ENCODE results near the gene RAP1B.
A peak's percentile ranks its signal among the peaks of the same experiment; 100 is the strongest.
"Not testable (repeated sequence)": the region's sequence is repeated elsewhere in the genome, so short reads cannot be mapped to it uniquely, and the experiment has no call there.

RAP1B gene

GRCh38 chr12:68637439-68637838 is 26.7 kb downstream of the RAP1B start:
- DNase-seq: not testable (repeated sequence)

GRCh38 chr12:68638171-68638570 is 27.5 kb downstream of the RAP1B start:
- DNase-seq: no peak

- DNase-seq: no peak
These were observed 28.2 kb downstream of the RAP1B start for GRCh38 chr12:68638721-68639395.

- DNase-seq: no peak
These were observed 28.7 kb downstream of the RAP1B start for GRCh38 chr12:68639396-68639767.

GRCh38 chr12:68641138-68641537 is 30.4 kb downstream of the RAP1B start:
- DNase-seq: no peak

GRCh38 chr12:68646484-68646883 is 35.8 kb downstream of the RAP1B start:
- DNase-seq: no peak

- peak in 1 of 2 donors; percentile 37 for DNase-seq
These were observed 36.8 kb downstream of the RAP1B start for GRCh38 chr12:68647507-68647906.

- DNase-seq: no peak
These were observed 37.5 kb downstream of the RAP1B start for GRCh38 chr12:68648179-68648578.

- DNase-seq: no peak
These were observed 54.4 kb downstream of the RAP1B start for GRCh38 chr12:68665016-68665569.

- DNase-seq: no peak
These were observed 56.6 kb downstream of the RAP1B start for GRCh38 chr12:68667291-68667690.

GRCh38 chr12:68667896-68668295 is 57.2 kb downstream of the RAP1B start:
- DNase-seq: no peak

- no peak for DNase-seq
These were observed 60.5 kb downstream of the RAP1B start for GRCh38 chr12:68671179-68671578.

- no peak for DNase-seq
These were observed 63.1 kb downstream of the RAP1B start for GRCh38 chr12:68673788-68674187.

- no peak for DNase-seq
These were observed 63.7 kb downstream of the RAP1B start for GRCh38 chr12:68674376-68674775.

- DNase-seq: no peak
These were observed 64.6 kb downstream of the RAP1B start for GRCh38 chr12:68675101-68675842.

- DNase-seq: not testable (repeated sequence)
These were observed 66.2 kb downstream of the RAP1B start for GRCh38 chr12:68676854-68677253.

GRCh38 chr12:68686262-68686594 is 75.5 kb downstream of the RAP1B start:
- no peak for DNase-seq

- DNase-seq: peak; percentile 98 to 99
These were observed 76.2 kb downstream of the RAP1B start, which contains the start of gene NUP107 for GRCh38 chr12:68686595-68687521. Gene NUP107 (plus strand): TSS chr12:68686978. CDS start chr12:68687066, 88 bp downstream.

- DNase-seq: no peak
These were observed 84.8 kb downstream of the RAP1B start for GRCh38 chr12:68695454-68695853.

- DNase-seq: no peak
These were observed 88.8 kb downstream of the RAP1B start for GRCh38 chr12:68699486-68699885.
